Eye (tissue), 1 donor: ENCODE data around the gene NRSN2.

Experiments
- DNase-seq: peaks from one replicate; pipeline ENCODE4 v3.0.0-alpha.2; 2015

The NRSN2 gene, protein sequence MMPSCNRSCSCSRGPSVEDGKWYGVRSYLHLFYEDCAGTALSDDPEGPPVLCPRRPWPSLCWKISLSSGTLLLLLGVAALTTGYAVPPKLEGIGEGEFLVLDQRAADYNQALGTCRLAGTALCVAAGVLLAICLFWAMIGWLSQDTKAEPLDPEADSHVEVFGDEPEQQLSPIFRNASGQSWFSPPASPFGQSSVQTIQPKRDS

DNA sequence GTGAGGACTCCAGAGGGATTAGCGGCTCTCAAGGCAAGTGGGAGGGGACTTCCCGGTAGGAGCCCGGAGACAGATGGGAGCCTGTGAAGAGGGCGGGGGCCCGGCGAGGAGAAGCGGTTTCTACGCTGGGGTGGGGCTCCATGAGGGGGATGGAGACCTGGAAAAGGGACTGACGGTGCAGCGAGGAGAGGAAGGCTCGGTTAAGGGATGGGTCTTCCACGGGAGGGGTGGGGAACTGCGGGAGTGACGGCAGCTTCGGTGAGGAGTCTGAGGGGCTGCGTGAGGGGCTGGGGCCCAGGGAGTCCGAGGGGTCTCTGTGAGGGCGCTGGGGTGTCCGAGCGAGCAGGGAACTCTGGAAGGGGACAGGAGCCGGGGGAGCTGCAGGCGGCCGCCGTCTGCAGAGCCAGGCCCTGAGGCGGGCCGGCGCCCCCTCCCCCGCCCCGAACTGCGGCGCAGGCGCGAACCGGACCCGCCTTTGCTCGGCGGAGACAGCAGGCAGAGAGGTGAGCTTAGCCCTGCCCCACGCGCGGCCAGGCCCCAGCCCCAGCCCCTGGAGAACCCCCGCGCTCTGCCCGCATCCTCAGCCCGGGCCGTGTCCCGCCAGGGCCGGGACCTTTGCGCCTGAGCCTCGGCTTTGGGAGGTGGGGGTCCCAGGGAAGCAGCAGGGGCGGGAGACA lies at the start of gene NRSN2:
NRSN2 (plus strand) TSS at position 472 of the 677 bp plus-strand sequence. CDS start 2,533 bp downstream, outside the sequence.
- DNase-seq, result peak; percentile 86

- peak; percentile 75 for DNase-seq
Measured at GRCh38 chr20:297925-298775, 48.8 kb upstream of the NRSN2 start.

DNA sequence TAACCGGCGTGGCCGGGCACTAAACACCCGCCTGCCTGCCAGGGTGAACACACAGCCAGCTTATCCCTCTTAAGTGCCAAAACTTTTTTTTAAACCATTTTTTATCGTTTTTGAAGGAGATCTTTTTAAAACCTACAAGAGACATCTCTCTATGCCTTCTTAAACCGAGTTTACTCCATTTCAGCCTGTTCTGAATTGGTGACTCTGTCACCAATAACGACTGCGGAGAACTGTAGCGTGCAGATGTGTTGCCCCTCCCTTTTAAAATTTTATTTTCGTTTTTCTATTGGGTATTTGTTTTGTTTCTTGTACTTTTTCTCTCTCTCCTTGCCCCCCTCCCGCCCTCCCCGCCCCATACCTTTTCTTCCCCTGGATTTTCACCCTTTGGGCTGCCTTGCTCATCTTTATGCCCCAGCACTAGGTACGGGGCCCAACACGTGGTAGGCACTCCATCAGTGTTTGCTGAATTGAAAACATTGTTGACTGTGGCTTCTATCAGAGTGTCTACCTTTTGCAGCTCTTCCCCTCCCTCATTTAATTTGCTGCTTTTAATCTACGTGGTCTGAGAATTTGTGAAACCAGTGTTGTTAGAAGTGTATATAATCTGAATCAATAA lies 48.0 kb upstream of the NRSN2 start:
- no peak for DNase-seq

GRCh38 chr20:300345-300990 lies 46.4 kb upstream of the NRSN2 start:
- no peak for DNase-seq

DNA sequence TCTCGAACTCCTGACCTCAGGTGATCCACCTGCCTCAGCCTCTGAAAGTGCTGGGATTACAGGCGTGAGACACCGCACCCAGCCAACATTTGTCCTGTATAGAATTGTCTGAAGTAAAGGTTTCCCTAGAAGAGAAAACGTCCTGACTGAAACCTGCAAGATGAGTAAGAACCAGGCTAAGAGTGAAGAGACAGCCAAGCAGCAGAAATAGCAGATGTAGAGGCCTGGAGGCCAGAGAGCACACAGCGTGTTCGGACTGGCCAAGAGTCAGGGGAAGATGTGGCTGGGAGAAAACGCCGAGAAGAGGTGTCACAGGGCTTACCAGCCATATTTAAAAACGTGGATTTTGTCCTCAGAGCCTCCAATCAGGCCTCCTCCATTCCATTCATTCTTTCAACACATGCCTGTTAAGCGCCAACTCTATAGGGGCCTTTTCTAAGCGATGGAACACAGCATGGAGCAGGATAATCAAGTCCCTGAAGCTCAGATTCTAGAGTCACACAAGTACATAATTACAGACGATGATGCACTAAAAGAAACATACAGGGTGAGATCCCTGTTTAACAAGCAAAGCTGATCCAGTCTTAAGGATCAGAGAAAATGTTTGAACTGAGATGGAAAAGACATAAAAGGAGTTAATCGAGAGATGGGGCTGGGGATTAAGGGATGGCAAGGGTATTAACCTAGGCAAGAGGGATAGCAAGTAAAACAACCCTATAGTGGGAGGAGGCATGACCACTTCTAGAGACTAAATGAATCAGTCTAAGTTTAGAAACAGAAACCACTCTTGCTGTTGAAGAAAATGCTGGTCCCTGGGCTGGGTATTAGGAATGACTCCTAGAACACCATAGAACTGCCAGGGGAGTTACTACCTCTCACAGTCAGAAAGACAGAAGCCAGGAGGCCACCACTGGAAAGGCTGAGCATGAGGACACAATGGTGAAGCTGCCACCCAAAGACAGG lies 44.7 kb upstream of the NRSN2 start:
- no peak for DNase-seq

DNA sequence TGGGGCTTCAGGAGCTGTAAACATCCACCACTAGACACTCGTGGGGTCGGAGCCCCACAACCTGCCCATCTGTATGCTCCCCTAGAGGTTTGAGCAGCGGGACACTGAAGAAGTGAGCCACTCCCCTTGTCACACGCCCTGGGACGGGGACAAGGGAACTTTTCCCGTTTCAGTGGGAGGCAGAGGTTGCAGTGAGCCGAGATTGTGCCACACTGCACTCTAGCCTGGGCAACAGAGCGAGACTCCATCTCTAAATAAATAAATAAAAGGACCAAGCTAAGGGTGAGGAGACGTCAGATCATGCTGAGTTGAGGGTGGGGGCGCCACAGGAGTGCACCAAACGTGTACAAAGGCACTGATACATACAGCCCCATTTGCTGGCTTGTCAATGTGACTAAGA lies 41.2 kb upstream of the NRSN2 start:
- DNase-seq, result no peak

GRCh38 chr20:308427-309038 lies 38.4 kb upstream of the NRSN2 start:
- no peak for DNase-seq

DNA sequence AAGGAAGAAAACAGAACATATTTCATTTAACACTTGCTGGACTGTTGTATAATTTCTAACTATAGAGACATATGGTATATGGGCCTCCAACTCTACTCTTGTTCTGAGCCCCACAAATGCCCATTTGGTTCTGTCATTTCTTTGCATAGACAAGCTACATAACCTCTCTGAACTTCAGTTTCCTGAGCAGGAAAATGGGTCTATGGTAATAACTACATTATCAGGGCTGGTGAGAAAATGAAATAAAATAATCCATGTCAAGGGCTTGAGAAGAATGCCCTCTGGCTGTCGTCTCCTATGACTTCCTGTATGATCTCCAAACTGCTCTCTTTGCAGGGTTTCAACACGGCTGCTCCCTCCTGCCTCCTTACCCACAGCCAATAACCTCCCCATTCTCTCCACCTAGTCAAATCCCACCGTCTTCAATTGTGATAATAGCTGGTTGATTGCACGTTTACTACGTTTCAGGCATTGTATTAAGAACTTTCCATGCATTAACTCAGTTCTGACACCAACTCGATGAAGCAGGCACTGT lies 37.5 kb upstream of the NRSN2 start:
- no peak for DNase-seq

DNA sequence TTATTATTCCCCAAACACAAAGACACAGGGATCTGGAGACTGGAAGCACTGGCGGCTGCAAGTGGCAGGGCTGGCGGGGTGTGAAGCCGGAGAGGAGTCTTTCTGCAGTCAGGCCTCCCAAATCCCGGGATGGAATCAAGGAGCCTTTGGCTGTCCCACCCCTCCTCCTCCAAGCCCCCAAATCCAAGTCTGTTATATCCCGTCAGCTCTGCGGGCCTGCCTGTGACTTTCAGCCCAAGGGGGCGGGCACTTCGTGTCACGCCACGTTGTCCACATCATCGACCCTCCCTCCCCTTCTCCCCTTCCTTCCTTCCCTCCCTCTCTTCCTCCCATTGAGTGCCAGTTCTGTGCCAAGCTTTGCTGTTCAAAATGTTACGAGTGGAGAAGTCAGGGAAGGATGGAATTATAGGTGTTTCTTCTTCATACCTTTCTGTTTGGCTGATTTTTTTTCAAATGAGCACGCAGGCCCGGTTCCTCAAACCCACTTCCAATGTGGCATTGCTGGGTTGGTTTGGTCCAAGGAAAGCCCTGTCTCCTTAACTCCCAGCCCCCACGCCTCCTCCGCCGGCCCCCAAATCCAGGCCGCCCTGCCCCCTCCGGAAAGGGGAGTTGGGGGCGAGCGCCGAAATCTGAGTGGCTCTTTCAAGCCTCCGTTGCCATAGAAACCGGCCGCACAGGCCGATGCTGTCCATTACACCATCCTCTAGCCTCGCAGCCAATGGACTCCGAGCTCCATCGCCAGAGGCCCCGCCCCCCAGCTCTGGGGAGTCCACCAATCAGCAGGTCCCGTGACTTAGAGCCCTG lies 36.9 kb upstream of the NRSN2 start:
- DNase-seq, result peak; percentile 100

GRCh38 chr20:310645-311044 lies 36.3 kb upstream of the NRSN2 start:
- no peak for DNase-seq

GRCh38 chr20:311609-312008 lies 35.3 kb upstream of the NRSN2 start:
- DNase-seq, result no peak

GRCh38 chr20:312067-312466 lies 34.8 kb upstream of the NRSN2 start:
- DNase-seq, result no peak

- DNase-seq, result no peak
Measured at GRCh38 chr20:312866-313265, 34.0 kb upstream of the NRSN2 start.

- DNase-seq, result no peak
Measured at GRCh38 chr20:313402-313801, 33.5 kb upstream of the NRSN2 start.

DNA sequence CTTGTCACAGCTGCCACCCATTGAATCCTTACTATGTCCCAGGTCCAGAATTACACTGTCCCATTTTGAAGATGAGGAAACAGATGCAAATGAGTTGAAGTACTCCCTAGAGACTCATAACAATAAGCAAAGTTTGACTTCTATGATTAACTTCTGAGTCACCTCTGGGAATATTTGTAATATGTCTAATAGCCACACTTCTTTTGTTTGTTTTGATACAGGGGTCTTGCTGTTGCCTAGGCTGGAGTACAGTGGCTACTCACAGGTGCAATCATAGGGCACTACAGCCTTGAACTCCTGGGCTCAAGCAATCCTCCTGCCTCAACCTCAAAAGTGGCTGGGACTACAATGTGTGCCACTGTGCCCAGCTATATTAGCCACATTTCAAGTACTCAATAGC lies 33.0 kb upstream of the NRSN2 start:
- no peak for DNase-seq

DNA sequence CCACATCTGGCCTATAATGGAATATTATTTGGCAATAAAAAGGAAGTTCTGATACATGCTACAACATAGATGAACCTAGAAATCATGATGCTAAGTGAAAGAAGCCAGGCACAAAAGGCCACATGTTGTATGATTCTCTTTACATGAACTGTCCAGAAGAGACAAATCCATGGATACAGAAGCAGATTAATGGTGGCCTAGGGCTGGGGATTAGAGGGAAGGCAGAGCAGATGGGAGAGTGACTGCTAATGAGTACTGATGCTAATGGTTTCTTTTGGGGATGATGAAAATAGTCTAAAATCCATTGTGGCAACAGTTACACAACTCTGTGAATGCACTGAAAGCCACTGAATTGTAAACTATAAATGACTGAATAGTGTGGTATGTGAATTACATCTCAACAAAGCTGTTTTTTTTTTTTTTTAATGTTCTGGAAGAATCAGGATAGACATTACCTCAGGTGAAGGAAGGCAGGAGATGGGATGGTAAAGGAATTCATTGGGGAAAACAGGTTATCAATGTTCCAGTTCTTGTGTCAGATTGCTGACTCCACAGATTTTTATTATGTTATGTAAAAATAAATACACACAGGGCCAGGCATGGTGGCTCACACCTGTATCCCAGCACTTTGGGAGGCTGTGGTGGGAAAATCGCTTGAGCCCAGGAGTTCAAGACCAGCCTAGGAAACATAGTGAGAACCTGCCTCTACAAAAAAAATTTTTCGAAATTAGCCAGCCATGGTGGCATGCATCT lies 30.4 kb upstream of the NRSN2 start:
- no peak for DNase-seq

DNA sequence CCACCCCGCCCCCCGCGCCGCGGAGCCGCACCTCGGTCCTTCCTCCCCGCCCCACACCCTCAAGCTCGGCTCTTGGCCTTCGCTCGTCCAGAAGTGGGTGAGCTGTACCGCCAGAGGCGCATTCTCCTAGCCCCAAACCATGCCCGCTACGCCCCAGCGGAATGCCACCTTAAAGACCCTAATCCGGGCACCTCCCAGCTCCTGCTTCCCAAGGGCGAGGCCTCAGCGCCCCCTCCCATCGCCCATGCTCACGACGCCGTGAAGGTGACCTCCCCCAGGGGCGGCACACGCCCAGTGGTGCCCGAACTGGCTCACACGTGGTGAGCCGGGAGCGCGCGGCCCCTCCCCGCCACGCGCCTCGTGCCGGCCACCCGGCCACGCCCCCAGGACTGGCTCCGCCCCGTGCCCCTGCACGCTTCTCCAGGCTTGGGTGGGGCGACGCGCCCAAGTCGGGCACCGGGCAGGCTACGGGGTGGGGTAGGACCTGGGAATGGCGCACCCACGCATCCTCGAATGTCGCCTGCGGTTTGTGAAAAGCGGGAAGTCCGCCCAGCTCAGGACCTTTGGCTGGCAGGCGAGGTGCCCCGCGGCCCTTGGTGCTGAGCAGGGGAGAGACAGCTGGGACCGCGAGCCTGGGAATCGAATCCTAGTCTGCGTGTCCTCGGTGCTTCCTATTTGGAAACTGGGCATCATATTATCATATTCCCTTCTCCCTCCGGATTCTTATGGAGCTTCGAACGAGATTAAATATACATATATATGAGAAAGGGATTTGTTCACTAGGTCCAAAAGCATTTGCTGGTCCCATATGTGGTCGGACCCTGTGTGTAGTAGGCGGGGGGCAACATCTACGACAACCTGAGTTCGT lies 22.5 kb upstream of the NRSN2 start:
- peak; percentile 96 for DNase-seq
